ENCODE measurements around the gene MAD1L1. TPM values are rescaled to one million over a fixed set of nuclear protein-coding genes. Genes with fewer than 3 reads are reported as not detected.

Gene MAD1L1
- total and polyA plus RNA-seq, 2 of the 8 experiments (the other 6 are each of a cell fraction or from before 2014, with no cell fraction given), result 40.4 to 44.6 TPM

DNA sequence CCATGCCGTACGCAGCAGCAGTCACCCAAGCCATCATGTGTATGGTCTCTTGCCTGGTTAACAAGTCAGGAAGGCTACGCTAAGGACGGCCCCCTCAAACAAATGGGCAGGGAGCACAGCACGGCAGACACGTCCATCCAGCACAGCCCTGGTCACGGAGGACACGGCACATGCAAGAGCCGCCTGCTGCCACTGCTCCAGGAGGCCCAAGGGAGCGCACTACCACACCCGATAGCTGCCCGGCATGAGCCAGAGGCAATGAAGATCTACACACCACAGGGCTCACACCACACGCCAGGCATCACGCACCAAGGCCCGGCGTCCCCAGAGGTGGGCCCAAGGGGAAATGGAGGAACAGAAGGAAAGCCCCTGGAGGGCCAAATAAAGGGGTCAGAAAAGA, 134.2 kb downstream of the MAD1L1 start (continued):
- TF ChIP-seq SP1 (IDR thresholded peaks at IDR 0.05; ENCODE audit: low read depth, low read length) (no peak), TEAD4 (IDR thresholded peaks at IDR 0.05; ENCODE audit: low read depth, low read length) (no peak), POU5F1 (IDR thresholded peaks at IDR 0.05; ENCODE audit: low read depth, low read length) (no peak), YY1 (IDR thresholded peaks at IDR 0.05; ENCODE audit: low read depth, low read length) (no peak)
